Cardiac muscle cell (in vitro differentiated cells and primary cell): ENCODE measurements around the gene TTC28. TPM values are rescaled to one million over a fixed set of nuclear protein-coding genes. Genes with fewer than 3 reads are reported as not detected.

Experiments used
- DNase-seq, 2 donors: peaks; one replicate each; pipeline versions ENCODE4 v3.0.0 to v3.0.0-alpha.2; 2010 to 2017; ENCODE audit warnings: low read depth in 1 of 2, low spot score in 1 of 2
- H3K27ac ChIP-seq: fragments of 200-600 bp; sonication (generic); 2 replicates; pipeline ENCODE4 v1.5.1; 2016
- H3K27me3 ChIP-seq: fragments of 200-600 bp; sonication (generic); 2 replicates; pipeline ENCODE4 v1.6.0; 2016; ENCODE audit warnings: control low read depth
- H3K36me3 ChIP-seq: fragments of 200-600 bp; sonication (generic); 2 replicates; pipeline ENCODE4 v1.5.1; 2016; ENCODE audit warnings: control low read depth
- H3K4me1 ChIP-seq: fragments of 200-600 bp; sonication (generic); 2 replicates; pipeline ENCODE4 v1.8.1; 2017; ENCODE audit warnings: low read depth, mild to moderate bottlenecking, mixed run types
- H3K4me3 ChIP-seq: fragments of 200-600 bp; sonication (generic); 2 replicates; pipeline ENCODE4 v1.5.1; 2016; ENCODE audit warnings: mild to moderate bottlenecking
- H3K9me3 ChIP-seq: fragments of 200-600 bp; sonication (generic); 2 replicates; pipeline ENCODE4 v1.5.1; 2017; ENCODE audit warnings: low read depth, mild to moderate bottlenecking, control low read depth
- CTCF ChIP-seq: IDR thresholded peaks from 2 replicates; pipeline ENCODE4 v1.5.1; 2012; ENCODE audit warnings: low read depth, mild to moderate bottlenecking, low read length
- polyA plus RNA-seq: library from polyadenylated mRNA; unstranded; fragments of >200 nt; fragmentation: Nextera tagmentation; extraction: Ambion mirVana; gene quantifications from 2 replicates; pipeline ENCODE4 v1.2.1, GENCODE V29; 2016
- total RNA-seq: library from RNA; depleted of rRNA; stranded (reverse); fragments of >200 nt; gene quantifications from 2 replicates; pipeline ENCODE4 v1.2.3, GENCODE V29; 2016

Gene TTC28
- total and polyA plus RNA-seq, 2 experiments from 2014 or later: 27.3 to 109 TPM

DNA sequence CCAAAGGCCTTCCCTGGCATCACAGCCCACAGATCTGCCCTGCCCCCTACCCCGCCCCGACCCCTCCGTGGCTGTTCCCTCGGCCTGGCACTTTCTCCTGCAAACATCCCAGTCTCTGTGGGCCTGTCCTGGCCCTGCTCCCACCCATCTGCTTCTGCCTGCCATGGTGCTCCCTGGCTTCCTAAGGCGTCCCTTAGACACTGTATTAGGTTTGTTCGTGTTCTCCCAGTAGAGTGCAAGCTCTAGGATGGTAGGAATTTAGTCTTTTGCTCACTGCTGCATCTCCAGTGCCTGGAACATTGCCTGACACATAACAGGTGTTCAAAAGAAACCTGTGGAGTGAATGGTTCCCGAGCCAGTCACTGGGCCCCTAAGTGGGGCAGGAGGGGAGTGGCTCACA, 690.9 kb downstream of the TTC28 start:
- no peak for DNase-seq
- no peak for TF ChIP-seq CTCF
- no peaks in the 10 kb centered on the region for H3K27me3 ChIP-seq
- H3K4me3 ChIP-seq: no peak overlapping the region
- H3K9me3 ChIP-seq: no peaks in the 10 kb centered on the region
- peaks cover 30% of the 10 kb centered on the region for H3K4me1 ChIP-seq
- peaks cover 3% of the 10 kb centered on the region for H3K36me3 ChIP-seq
- H3K27ac ChIP-seq: peak overlapping the region; percentile 28

- peak in 1 of 2 donors; percentile 84 for DNase-seq
- no peaks in the 10 kb centered on the region for H3K9me3 ChIP-seq
- H3K4me3 ChIP-seq: no peak overlapping the region
- H3K4me1 ChIP-seq: peaks cover 30% of the 10 kb centered on the region
- H3K27me3 ChIP-seq: no peaks in the 10 kb centered on the region
- H3K36me3 ChIP-seq: peaks cover 3% of the 10 kb centered on the region
- H3K27ac ChIP-seq: peak overlapping the region; percentile 65
- no peak for TF ChIP-seq CTCF
These were observed 692.1 kb downstream of the TTC28 start for GRCh38 chr22:27987557-27987956.

DNA sequence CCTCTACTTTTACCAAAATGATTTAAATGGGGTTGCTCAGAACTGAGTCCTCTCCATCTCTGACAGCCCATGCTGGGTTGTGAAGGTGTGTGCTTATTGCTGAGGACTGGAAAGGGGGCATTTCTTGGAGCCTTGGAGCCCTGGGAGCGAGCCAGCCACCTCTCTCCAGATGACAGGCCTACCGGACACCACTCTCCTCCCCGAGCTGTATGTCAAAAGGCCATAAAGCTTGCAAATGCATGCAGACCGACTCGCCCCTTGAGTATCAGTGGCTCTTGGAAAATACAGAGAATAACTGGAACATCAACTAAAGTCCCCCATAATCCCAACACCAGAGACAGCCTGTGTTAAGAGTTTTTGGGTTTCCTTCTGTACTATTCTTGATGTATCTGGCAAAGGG, 692.7 kb downstream of the TTC28 start:
- Histone ChIP-seq H3K27me3 (no peaks in the 10 kb centered on the region), H3K27ac (peak overlapping the region; percentile 65), H3K36me3 (peaks cover 6% of the 10 kb centered on the region), H3K4me1 (peaks cover 30% of the 10 kb centered on the region), H3K4me3 (no peak overlapping the region), H3K9me3 (no peaks in the 10 kb centered on the region)
- no peak for DNase-seq
- no peak for TF ChIP-seq CTCF

GRCh38 chr22:27986459-27986858, 693.2 kb downstream of the TTC28 start:
- no peak overlapping the region for H3K4me3 ChIP-seq
- peaks cover 30% of the 10 kb centered on the region for H3K4me1 ChIP-seq
- no peak for DNase-seq
- peaks cover 8% of the 10 kb centered on the region for H3K36me3 ChIP-seq
- no peaks in the 10 kb centered on the region for H3K27me3 ChIP-seq
- no peak for TF ChIP-seq CTCF
- H3K9me3 ChIP-seq: no peaks in the 10 kb centered on the region
- H3K27ac ChIP-seq: peak overlapping the region; percentile 71

DNA sequence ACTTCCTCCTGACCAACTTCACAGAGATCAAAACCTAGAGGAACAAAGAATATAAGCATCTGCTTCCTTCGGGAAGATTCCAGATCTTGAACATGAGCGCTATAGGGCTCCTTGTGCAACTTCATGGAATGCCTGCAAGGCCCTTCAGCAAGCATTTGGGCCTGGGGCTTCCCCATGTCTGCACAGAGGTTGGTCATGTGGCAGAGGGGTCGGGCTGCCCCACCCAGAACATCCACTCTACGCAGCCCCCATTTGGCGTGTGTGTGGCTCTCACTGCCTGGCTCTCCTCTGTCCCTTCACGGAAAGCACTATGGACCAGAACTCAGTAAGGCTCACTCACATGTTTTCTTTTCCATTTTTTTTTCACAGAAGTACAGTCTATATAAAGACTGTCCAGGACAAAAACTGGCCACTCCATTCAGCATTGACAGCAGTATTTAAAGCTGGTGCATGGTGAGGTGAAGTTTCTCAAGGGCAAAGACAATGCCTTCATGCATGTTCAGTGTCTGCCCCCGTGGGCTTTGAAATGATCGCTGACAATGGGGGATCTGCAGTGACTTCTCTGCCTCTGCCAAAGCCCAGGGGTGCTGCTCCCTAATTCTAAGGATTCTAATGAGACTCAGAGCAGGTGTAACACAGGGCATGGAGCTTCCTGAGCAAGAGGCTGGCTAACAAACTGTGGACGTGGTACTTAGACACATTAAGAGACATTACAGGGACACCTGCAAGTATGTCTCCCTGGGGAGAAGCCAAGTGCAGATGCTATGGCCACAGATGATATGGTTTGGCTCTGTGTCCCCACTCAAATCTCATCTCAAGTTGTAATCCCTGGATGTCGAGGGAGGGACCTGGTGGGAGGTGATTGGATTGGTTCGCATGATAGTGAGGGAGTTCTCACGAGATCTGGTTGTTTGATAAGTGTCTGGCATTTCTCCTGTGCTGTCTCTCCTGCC, 694.0 kb downstream of the TTC28 start:
- Histone ChIP-seq H3K4me1 (peaks cover 30% of the 10 kb centered on the region), H3K27me3 (no peaks in the 10 kb centered on the region), H3K36me3 (peaks cover 8% of the 10 kb centered on the region), H3K4me3 (no peak overlapping the region), H3K9me3 (no peaks in the 10 kb centered on the region), H3K27ac (peak overlapping the region; percentile 71)
- TF ChIP-seq CTCF: no peak
- DNase-seq: no peak
